Stimulated activated CD4-positive, alpha-beta T cell treated with anti-CD3 and anti-CD28 coated beads, Interleukin-2, amount 100 ng/mL, for 24 hours (primary cell): ENCODE measurements around the gene PPA1.
"Not testable (repeated sequence)": the region's sequence is repeated elsewhere in the genome, so short reads cannot be mapped to it uniquely, and the experiment has no call there.

Experiments used
- DNase-seq, 2 donors: peaks; one replicate each; pipeline ENCODE4 v3.0.0-alpha.2; 2020

PPA1 gene

GRCh38 chr10:70253878-70254765 is 20.9 kb upstream of the PPA1 start:
- no peak for DNase-seq

GRCh38 chr10:70250961-70251680 is 17.9 kb upstream of the PPA1 start:
- no peak for DNase-seq

- no peak for DNase-seq
Observed at GRCh38 chr10:70247360-70247759, 14.1 kb upstream of the PPA1 start.

- no peak for DNase-seq
Observed at GRCh38 chr10:70241081-70241480, 7.9 kb upstream of the PPA1 start.

- not testable (repeated sequence) for DNase-seq
Observed at GRCh38 chr10:70239986-70240385, 6.8 kb upstream of the PPA1 start.

GRCh38 chr10:70239077-70239976 is 6.1 kb upstream of the PPA1 start:
- DNase-seq: not testable (repeated sequence)

GRCh38 chr10:70237958-70238536 is 4.8 kb upstream of the PPA1 start:
- DNase-seq: not testable (repeated sequence)

GRCh38 chr10:70234668-70235447 is 1.6 kb upstream of the PPA1 start:
- no peak for DNase-seq

- no peak for DNase-seq
Observed at GRCh38 chr10:70233939-70234300, 691 bp upstream of the PPA1 start.

- no peak for DNase-seq
Observed at GRCh38 chr10:70232859-70233108, 445 bp downstream of the PPA1 start.

GRCh38 chr10:70232155-70232858 is 922 bp downstream of the PPA1 start:
- peak; percentile 46 to 53 for DNase-seq

GRCh38 chr10:70228491-70228890 is 4.7 kb downstream of the PPA1 start:
- DNase-seq: no peak

- DNase-seq: no peak
Observed at GRCh38 chr10:70227548-70228320, 5.5 kb downstream of the PPA1 start.

- DNase-seq: no peak
Observed at GRCh38 chr10:70223728-70224127, 9.5 kb downstream of the PPA1 start.

- not testable (repeated sequence) for DNase-seq
Observed at GRCh38 chr10:70222811-70223447, 10.3 kb downstream of the PPA1 start.

- no peak for DNase-seq
Observed at GRCh38 chr10:70222340-70222794, 10.9 kb downstream of the PPA1 start.

GRCh38 chr10:70221030-70221429 is 12.2 kb downstream of the PPA1 start:
- no peak for DNase-seq

GRCh38 chr10:70212879-70213278 is 20.4 kb downstream of the PPA1 start:
- DNase-seq: no peak

GRCh38 chr10:70212277-70212676 is 21.0 kb downstream of the PPA1 start:
- DNase-seq: no peak

- DNase-seq: no peak
Observed at GRCh38 chr10:70206762-70207161, 26.5 kb downstream of the PPA1 start.
